Caco-2 (cell line): ENCODE measurements around the gene FARS2. TPM values are rescaled to one million over a fixed set of nuclear protein-coding genes. Genes with fewer than 3 reads are reported as not detected.

Experiments
- BruUV-seq: library from RNA; stranded (reverse); fragments of 400-500 nt; replicated peaks from 2 replicates; lab custom pipeline; 2021; lab: Mats Ljungman, UMichigan
- CTCF ChIA-PET: fragments of 300-600 bp; sonication (Branson Sonifier 250); formaldehyde crosslinking; loops from one replicate; lab custom pipeline; 2022; ENCODE audit warnings: antibody characterized with exemption; lab: Charles Lee
- POLR2A ChIA-PET: fragments of 300-600 bp; sonication (Branson Sonifier 250); formaldehyde crosslinking; loops from one replicate; lab custom pipeline; 2022; ENCODE audit warnings: antibody characterized with exemption; lab: Charles Lee
- DNase-seq, 2 experiments: peaks; one replicate each; pipeline versions ENCODE4 v3.0.0 to v3.0.0-alpha.2; 2020 to 2022
- H3K27me3 ChIP-seq: replicated peaks from 2 replicates; pipeline ENCODE4 v1.6.0; 2011; ENCODE audit warnings: low read length; ENCODE audit not compliant: control insufficient read depth, insufficient read depth
- H3K36me3 ChIP-seq: 2 replicates; pipeline ENCODE4 v1.5.1; 2011; ENCODE audit warnings: low read length; ENCODE audit not compliant: control insufficient read depth, insufficient read depth
- H3K4me1 ChIP-seq: fragments of 250-450 bp; sonication (Bioruptor Pico); 2 replicates; pipeline ENCODE4 v1.5.1; 2020; ENCODE audit warnings: mild to moderate bottlenecking
- H3K4me3 ChIP-seq: 2 replicates; pipeline ENCODE4 v1.5.1; 2011; ENCODE audit warnings: low read depth, mild to moderate bottlenecking, control low read depth, low read length
- H3K9me3 ChIP-seq: fragments of 250-450 bp; sonication (Bioruptor Pico); 2 replicates; pipeline ENCODE4 v1.5.1; 2020; ENCODE audit warnings: mild to moderate bottlenecking, moderate library complexity
- H3K27ac Mint-ChIP-seq: one replicate; pipeline ENCODE4 v1.8.0; 2022; ENCODE audit warnings: mixed read lengths; ENCODE audit not compliant: unreplicated experiment
- H3K27me3 Mint-ChIP-seq: one replicate; pipeline ENCODE4 v1.8.0; 2022; ENCODE audit warnings: mixed read lengths; ENCODE audit not compliant: insufficient read depth, unreplicated experiment
- H3K36me3 Mint-ChIP-seq: one replicate; pipeline ENCODE4 v1.8.0; 2022; ENCODE audit warnings: mild to moderate bottlenecking, mixed read lengths; ENCODE audit not compliant: insufficient read depth, unreplicated experiment
- H3K4me1 Mint-ChIP-seq: one replicate; pipeline ENCODE4 v1.8.0; 2022; ENCODE audit warnings: low read depth, mixed read lengths; ENCODE audit not compliant: unreplicated experiment
- H3K4me3 Mint-ChIP-seq: one replicate; pipeline ENCODE4 v1.8.0; 2022; ENCODE audit warnings: mild to moderate bottlenecking, moderate library complexity, mixed read lengths; ENCODE audit not compliant: unreplicated experiment
- H3K9me3 Mint-ChIP-seq: one replicate; pipeline ENCODE4 v1.8.0; 2022; ENCODE audit warnings: mixed read lengths; ENCODE audit not compliant: unreplicated experiment
- CTCF ChIP-seq, 2 experiments: fragments of 200-600 bp in 1 of 2; IDR thresholded peaks; 1 replicate in 1 of 2; 2 replicates in 1 of 2; pipeline versions ENCODE4 v1.5.1 to v1.8.0; 2011 to 2022; ENCODE audit warnings: antibody characterized with exemption in 1 of 2, control low read depth in 1 of 2, inconsistent platforms in 1 of 2, low read depth in 1 of 2, low read length in 1 of 2, mild to moderate bottlenecking in 1 of 2, moderate library complexity in 1 of 2; ENCODE audit not compliant: insufficient read depth in 1 of 2, severe bottlenecking in 1 of 2, unreplicated experiment in 1 of 2
- intact Hi-C: fragments of 100-400 bp; cut with micrococcal nuclease; formaldehyde crosslinking; loops from one replicate; pipeline ENCODE4 v1.10.0; 2022; ENCODE audit not compliant: unreplicated experiment
- total RNA-seq: library from RNA; stranded (reverse); gene quantifications from 2 replicates; pipeline ENCODE4 v1.2.3, GENCODE V29; 2022

FARS2 gene
- total RNA-seq, 1 experiment from 2014 or later = 15.4 TPM

GRCh38 chr6:5814116-5814515 lies 552.8 kb downstream of the FARS2 start:
- no peak overlapping the region for H3K4me3 ChIP-seq
- no TSS peak for BruUV-seq
- H3K9me3 ChIP-seq = no peaks in the 10 kb centered on the region
- no peaks in the 10 kb centered on the region for H3K36me3 ChIP-seq
- TF ChIP-seq CTCF (IDR thresholded peaks at IDR 0.05; ENCODE audit: insufficient read depth in 1 of 2, low read depth in 1 of 2, low read length in 1 of 2, severe bottlenecking in 1 of 2, unreplicated experiment in 1 of 2) = no peak
- Mint-ChIP-seq H3K36me3 (no peaks in the 10 kb centered on the region), H3K27me3 (peaks cover 9% of the 10 kb centered on the region), H3K9me3 (no peaks in the 10 kb centered on the region), H3K27ac (no peak overlapping the region), H3K4me1 (no peaks in the 10 kb centered on the region), H3K4me3 (no peak overlapping the region)
- ChIA-PET POLR2A (no interaction called here), CTCF (no interaction called here)
- no peaks in the 10 kb centered on the region for H3K4me1 ChIP-seq
- intact Hi-C loops = no loop called here
- DNase-seq = no peak
- no peaks in the 10 kb centered on the region for H3K27me3 ChIP-seq

- Histone ChIP-seq H3K9me3 (no peaks in the 10 kb centered on the region), H3K4me3 (no peak overlapping the region), H3K36me3 (no peaks in the 10 kb centered on the region), H3K27me3 (no peaks in the 10 kb centered on the region), H3K4me1 (no peaks in the 10 kb centered on the region)
- no peaks in the 10 kb centered on the region for H3K36me3 Mint-ChIP-seq
- ChIA-PET CTCF (no interaction called here), POLR2A (no interaction called here)
- H3K9me3 Mint-ChIP-seq = no peaks in the 10 kb centered on the region
- no peak for DNase-seq
- no peaks in the 10 kb centered on the region for H3K4me1 Mint-ChIP-seq
- H3K27me3 Mint-ChIP-seq = peaks cover 4% of the 10 kb centered on the region
- intact Hi-C loops = no loop called here
- BruUV-seq = no TSS peak
- TF ChIP-seq CTCF (IDR thresholded peaks at IDR 0.05; ENCODE audit: insufficient read depth in 1 of 2, low read depth in 1 of 2, low read length in 1 of 2, severe bottlenecking in 1 of 2, unreplicated experiment in 1 of 2) = no peak
- H3K4me3 Mint-ChIP-seq = no peak overlapping the region
- no peak overlapping the region for H3K27ac Mint-ChIP-seq
Measured at GRCh38 chr6:5814901-5815300, 553.6 kb downstream of the FARS2 start.

- TF ChIP-seq CTCF (IDR thresholded peaks at IDR 0.05; ENCODE audit: insufficient read depth in 1 of 2, low read depth in 1 of 2, low read length in 1 of 2, severe bottlenecking in 1 of 2, unreplicated experiment in 1 of 2) = no peak
- BruUV-seq = no TSS peak
Measured at GRCh38 chr6:5817869-5818268, 556.6 kb downstream of the FARS2 start.

More at GRCh38 chr6:5817869-5818268, 556.6 kb downstream of the FARS2 start:
- no peak overlapping the region for H3K4me3 ChIP-seq
- Mint-ChIP-seq H3K36me3 (no peaks in the 10 kb centered on the region), H3K4me3 (no peak overlapping the region), H3K4me1 (no peaks in the 10 kb centered on the region), H3K27me3 (peaks cover 2% of the 10 kb centered on the region), H3K9me3 (no peaks in the 10 kb centered on the region), H3K27ac (no peak overlapping the region)
- intact Hi-C loops = no loop called here
- DNase-seq = no peak
- H3K9me3 ChIP-seq = no peaks in the 10 kb centered on the region
- no peaks in the 10 kb centered on the region for H3K4me1 ChIP-seq
- POLR2A ChIA-PET = no interaction called here
- CTCF ChIA-PET = no interaction called here
- H3K36me3 ChIP-seq = no peaks in the 10 kb centered on the region
- H3K27me3 ChIP-seq = no peaks in the 10 kb centered on the region
